Esophagus (tissue), 2 donors: ENCODE data around the gene SLC2A13. TPM values are rescaled to one million over a fixed set of nuclear protein-coding genes. Genes with fewer than 3 reads are reported as not detected.
"Not testable (repeated sequence)": the region's sequence is repeated elsewhere in the genome, so short reads cannot be mapped to it uniquely, and the experiment has no call there.

Experiments used
- H3K27ac ChIP-seq, 2 donors: one replicate each; pipeline ENCODE4 v1.5.1; 2013; ENCODE audit warnings: low read depth in 2 of 2, mild to moderate bottlenecking in 2 of 2, inconsistent platforms in 1 of 2, low read length in 1 of 2, moderate library complexity in 1 of 2
- H3K27me3 ChIP-seq, 2 donors: one replicate each; pipeline ENCODE4 v1.6.1; 2013; ENCODE audit warnings: low read length in 2 of 2, control low read depth in 1 of 2, mild to moderate bottlenecking in 1 of 2; ENCODE audit not compliant: insufficient read depth in 2 of 2, control insufficient read depth in 1 of 2
- H3K36me3 ChIP-seq, 2 donors: one replicate each; pipeline ENCODE4 v1.6.1; 2013; ENCODE audit warnings: low read length in 1 of 2; ENCODE audit not compliant: control insufficient read depth in 2 of 2, insufficient read depth in 2 of 2
- H3K4me1 ChIP-seq, 2 donors: one replicate each; pipeline ENCODE4 v1.6.1; 2013; ENCODE audit warnings: low read length in 1 of 2; ENCODE audit not compliant: control insufficient read depth in 2 of 2, insufficient read depth in 2 of 2
- H3K4me3 ChIP-seq, 2 donors: one replicate each; pipeline ENCODE4 v1.5.1; 2013; ENCODE audit warnings: low read length in 2 of 2, mild to moderate bottlenecking in 2 of 2, low read depth in 1 of 2, moderate library complexity in 1 of 2
- H3K9me3 ChIP-seq, 2 donors: one replicate each; pipeline ENCODE4 v1.6.1; 2013; ENCODE audit warnings: mild to moderate bottlenecking in 2 of 2, low read depth in 1 of 2, low read length in 1 of 2, moderate library complexity in 1 of 2; ENCODE audit not compliant: control insufficient read depth in 2 of 2, insufficient read depth in 1 of 2
- WGBS, 2 donors: extraction: QIAGEN DNeasy Blood & Tissue Kit; methylation state at CpG; one replicate each; pipeline ENCODE4 v1.1.7; 2013; 5-methylcytosine and 5-hydroxymethylcytosine counted together
- polyA plus RNA-seq, 2 donors: library from polyadenylated mRNA; stranded (reverse); fragments of 200-250 nt; gene quantifications; one replicate each; pipeline ENCODE4 v1.2.3, GENCODE V29; 2013
- donor health status: healthy with polysubstance abuse.
- donor health status: Bipolar disorder and iron deficiency.

Gene SLC2A13
- polyA plus RNA-seq, 2 donors = 0.84 to 1.0 TPM

DNA sequence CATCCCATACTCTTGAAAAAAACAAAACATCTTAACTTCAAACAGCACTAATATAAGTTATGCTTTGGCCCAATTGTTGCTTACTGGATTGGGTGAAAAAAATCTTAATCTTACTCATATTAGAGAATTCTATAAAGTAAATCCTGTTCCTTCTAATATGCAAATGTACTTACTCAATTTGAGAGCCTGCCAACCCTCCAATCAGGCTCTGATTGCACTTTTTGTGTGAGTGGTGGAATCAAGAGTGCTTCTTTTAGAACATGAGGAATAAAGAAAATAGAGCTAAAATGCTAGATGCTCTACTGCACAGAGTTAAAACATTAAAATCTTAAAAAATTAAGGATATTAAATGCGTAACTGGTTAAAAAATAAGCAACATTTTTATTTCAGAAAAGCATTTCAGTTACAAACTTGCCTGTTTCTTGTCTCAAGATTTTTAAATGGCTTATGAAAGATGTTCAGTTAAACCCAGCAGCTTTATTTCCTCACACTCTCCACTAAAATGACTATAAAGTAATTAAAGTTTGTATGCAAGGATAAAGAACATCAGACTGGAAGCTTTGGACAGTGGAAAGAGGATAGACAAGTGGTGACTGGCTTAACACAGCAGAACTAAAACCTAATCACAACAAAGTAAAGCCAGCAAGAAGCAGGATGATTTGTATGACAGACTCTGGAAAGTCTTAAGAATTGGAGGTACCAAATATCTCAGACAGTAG, 177.5 kb downstream of the SLC2A13 start:
- 95 to 97% methylated on average over 1 of the region's 1 CpG for WGBS, 2 donors
- Histone ChIP-seq H3K4me3 (no peak overlapping the region), H3K9me3 (no peaks in the 10 kb centered on the region), H3K36me3 (no peaks in the 10 kb centered on the region), H3K27ac (no peak overlapping the region), H3K27me3 (no peaks in the 10 kb centered on the region), H3K4me1 (no peaks in the 10 kb centered on the region)

DNA sequence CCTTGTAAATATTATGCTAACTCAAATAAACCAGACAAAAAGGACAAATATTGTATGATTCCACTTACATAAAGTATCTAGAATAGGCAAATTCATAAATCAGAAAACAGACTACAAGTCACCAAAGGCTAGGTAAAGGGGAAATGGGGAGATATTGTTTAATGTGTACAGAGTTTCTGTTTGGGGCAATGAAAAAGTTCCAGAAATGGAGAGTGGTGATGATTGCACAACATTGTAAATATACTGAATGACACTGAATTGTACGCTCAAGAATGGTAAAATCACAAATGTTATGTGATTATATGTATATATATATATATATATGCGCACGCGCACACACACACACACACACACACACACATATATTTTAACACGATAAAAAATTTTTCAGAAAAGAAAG, 182.5 kb downstream of the SLC2A13 start:
- H3K36me3 ChIP-seq = no peaks in the 10 kb centered on the region
- H3K4me1 ChIP-seq = no peaks in the 10 kb centered on the region
- H3K27me3 ChIP-seq = no peaks in the 10 kb centered on the region
- H3K27ac ChIP-seq = no peak overlapping the region
- no peaks in the 10 kb centered on the region for H3K9me3 ChIP-seq
- H3K4me3 ChIP-seq = no peak overlapping the region
- WGBS, 2 donors = 72 to 76% methylated on average over 5 of the region's 5 CpGs

DNA sequence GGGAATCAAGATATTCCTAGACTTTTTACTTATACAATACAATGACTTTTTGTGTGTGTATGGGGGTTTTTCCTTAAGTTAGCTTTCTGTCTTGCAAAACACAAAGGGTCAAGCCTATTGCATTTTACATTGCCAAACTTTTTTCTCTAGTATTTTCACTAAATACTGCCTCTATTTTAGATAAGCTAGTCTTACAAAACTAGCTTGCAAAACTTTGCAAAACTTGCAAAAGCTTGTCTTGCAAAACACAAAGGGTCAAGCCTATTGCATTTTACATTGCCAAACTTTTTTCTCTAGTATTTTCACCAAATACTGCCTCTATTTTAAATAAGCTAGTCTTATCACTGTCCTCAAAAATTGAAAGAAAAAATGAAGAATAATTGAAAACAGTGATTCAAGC, 183.3 kb downstream of the SLC2A13 start:
- not testable (repeated sequence) for H3K36me3 ChIP-seq, H3K9me3 ChIP-seq, H3K4me3 ChIP-seq, H3K4me1 ChIP-seq, H3K27ac ChIP-seq, H3K27me3 ChIP-seq

DNA sequence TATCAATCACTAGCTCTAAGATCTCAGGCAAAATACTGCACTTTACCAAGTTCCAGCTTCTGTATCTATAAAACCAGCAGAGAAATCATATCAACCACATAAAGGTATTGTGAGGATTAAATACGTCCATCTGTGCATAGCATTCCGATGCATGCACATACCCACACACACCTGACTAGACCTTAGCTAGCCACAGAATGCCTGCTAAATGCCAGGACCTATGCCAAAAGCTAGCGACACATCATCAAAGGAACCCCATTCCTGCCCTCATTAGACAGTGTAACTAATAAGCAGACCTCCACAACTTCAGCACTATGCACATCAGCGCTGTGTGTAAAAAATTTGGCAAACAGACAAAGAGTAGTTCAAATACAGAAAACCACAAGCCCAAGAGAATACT, 185.2 kb downstream of the SLC2A13 start:
- H3K27me3 ChIP-seq = no peaks in the 10 kb centered on the region
- H3K36me3 ChIP-seq = no peaks in the 10 kb centered on the region
- no peaks in the 10 kb centered on the region for H3K4me1 ChIP-seq
- H3K27ac ChIP-seq = no peak overlapping the region
- no peaks in the 10 kb centered on the region for H3K9me3 ChIP-seq
- no peak overlapping the region for H3K4me3 ChIP-seq
- WGBS, 2 donors = 86 to 91% methylated on average over 4 of the region's 4 CpGs

DNA sequence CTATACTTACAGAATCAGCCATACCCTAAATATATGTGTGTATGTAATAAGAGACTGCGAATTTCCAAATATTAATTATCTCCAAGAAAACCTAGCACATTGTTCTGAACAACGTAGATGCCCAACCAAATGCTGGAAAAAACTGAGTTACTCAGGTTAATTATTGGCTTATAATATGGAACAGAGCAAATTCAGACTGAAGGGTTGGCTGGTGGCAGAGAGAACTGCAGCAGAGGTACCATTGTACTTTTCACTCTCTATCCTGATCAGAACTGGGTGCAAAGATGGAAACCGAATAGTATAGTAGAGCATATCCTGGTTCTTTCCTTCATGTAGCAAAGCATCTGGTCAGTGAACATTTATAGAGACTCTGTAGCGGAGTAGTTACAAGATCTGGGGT, 185.7 kb downstream of the SLC2A13 start:
- WGBS, 2 donors = 90 to 92% methylated on average over 4 of the region's 4 CpGs
- H3K27ac ChIP-seq = no peak overlapping the region
- H3K9me3 ChIP-seq = no peaks in the 10 kb centered on the region
- no peaks in the 10 kb centered on the region for H3K36me3 ChIP-seq
- H3K27me3 ChIP-seq = no peaks in the 10 kb centered on the region
- no peak overlapping the region for H3K4me3 ChIP-seq
- no peaks in the 10 kb centered on the region for H3K4me1 ChIP-seq

DNA sequence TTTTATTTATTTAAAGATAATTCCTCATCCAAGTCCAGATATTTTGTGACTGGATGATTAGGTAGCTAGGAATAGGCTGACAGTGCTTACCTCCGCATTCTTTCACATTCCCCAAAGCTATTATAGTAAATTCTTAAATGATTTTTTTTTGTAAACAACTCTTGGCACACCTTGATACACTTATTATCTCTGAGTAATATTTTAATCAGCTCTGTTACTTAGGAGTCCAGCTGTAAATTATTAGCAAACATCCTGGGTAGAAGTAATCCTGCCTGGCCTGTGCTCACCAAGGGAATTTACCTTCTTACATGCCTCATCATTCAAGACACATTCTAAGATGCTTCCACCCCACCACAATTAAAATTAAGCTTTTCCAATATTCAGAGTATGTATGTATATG, 186.1 kb downstream of the SLC2A13 start:
- no peak overlapping the region for H3K4me3 ChIP-seq
- H3K9me3 ChIP-seq = no peaks in the 10 kb centered on the region
- no peak overlapping the region for H3K27ac ChIP-seq
- no peaks in the 10 kb centered on the region for H3K27me3 ChIP-seq
- WGBS, 2 donors = 75 to 92% methylated on average over 1 of the region's 1 CpG
- no peaks in the 10 kb centered on the region for H3K4me1 ChIP-seq
- no peaks in the 10 kb centered on the region for H3K36me3 ChIP-seq

GRCh38 chr12:39915249-39915648, 190.6 kb downstream of the SLC2A13 start:
- Histone ChIP-seq H3K36me3 (no peaks in the 10 kb centered on the region), H3K27me3 (no peaks in the 10 kb centered on the region), H3K4me3 (no peak overlapping the region), H3K4me1 (no peaks in the 10 kb centered on the region), H3K9me3 (no peaks in the 10 kb centered on the region), H3K27ac (no peak overlapping the region)
- 81 to 87% methylated on average over 3 of the region's 3 CpGs for WGBS, 2 donors

DNA sequence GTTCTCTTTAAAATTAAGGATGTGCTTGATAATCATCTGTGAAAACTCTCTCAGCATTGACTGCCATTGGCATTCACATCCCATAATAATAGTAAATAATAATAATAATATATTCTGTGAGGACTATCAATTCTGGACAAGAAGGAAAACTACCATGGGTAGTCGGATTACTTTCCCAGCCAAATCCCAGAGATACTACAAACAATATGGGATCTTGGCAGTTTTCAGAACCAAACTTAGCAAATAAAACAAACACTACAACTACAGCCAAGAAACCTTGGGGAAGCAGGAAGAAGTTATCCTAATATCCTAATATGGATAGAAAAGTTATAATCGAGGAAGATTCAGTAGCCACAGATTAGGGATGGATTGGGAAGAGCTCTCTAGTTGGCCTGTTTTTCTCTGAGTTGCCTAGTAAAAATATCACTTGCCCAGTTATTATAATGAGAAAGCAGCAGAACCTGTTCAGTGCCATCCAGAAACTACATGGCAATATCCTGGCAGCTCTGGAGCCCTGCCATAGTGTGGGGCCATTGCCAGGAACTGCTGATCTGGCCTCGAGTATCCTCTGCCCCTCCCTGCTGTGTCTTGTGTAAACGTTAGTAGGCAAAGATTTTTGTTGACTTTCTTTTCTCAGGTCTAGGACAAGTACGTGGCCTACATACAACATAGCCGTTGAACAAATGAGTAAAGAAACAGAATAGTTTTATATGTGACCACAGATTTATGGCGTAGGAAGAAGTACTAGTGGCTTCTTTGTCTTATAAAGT, 193.5 kb downstream of the SLC2A13 start:
- H3K36me3 ChIP-seq = no peaks in the 10 kb centered on the region
- H3K4me3 ChIP-seq = no peak overlapping the region
- H3K27ac ChIP-seq = no peak overlapping the region
- H3K27me3 ChIP-seq = no peaks in the 10 kb centered on the region
- H3K4me1 ChIP-seq = no peaks in the 10 kb centered on the region
- WGBS, 2 donors = 36 to 37% methylated on average over 7 of the region's 7 CpGs
- H3K9me3 ChIP-seq = no peaks in the 10 kb centered on the region

- Histone ChIP-seq H3K4me1 (no peaks in the 10 kb centered on the region), H3K9me3 (no peaks in the 10 kb centered on the region), H3K36me3 (no peaks in the 10 kb centered on the region), H3K4me3 (no peak overlapping the region), H3K27ac (no peak overlapping the region), H3K27me3 (no peaks in the 10 kb centered on the region)
Measured at GRCh38 chr12:39906237-39906636, 199.6 kb downstream of the SLC2A13 start.

DNA sequence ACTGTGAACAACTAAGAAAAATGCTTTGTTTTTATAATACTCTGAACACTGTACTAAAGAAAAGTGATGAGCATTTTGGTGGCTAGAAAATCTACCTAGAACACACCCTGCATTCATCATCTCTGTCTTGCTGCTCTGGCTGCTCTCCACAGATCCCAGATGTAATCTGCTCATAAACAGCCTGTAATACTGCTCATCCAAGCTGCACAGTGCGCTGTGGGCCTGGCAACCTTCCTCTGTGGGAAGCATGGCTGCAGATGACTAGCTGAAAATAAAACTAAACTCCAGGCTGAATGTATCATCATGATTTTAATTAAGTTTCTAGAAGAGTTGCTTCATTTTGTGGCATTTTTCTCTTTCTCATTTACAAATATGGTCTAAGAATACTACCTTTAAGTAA, 200.7 kb downstream of the SLC2A13 start:
- Histone ChIP-seq H3K27me3 (no peaks in the 10 kb centered on the region), H3K4me3 (no peak overlapping the region), H3K36me3 (no peaks in the 10 kb centered on the region), H3K9me3 (no peaks in the 10 kb centered on the region), H3K27ac (no peak overlapping the region), H3K4me1 (no peaks in the 10 kb centered on the region)
- 39 to 55% methylated on average over 1 of the region's 1 CpG for WGBS, 2 donors
